Right lung (tissue), 5 donors: ENCODE results near the gene IL1RAPL2. TPM values are rescaled to one million over a fixed set of nuclear protein-coding genes. Genes with fewer than 3 reads are reported as not detected.
"Not testable (repeated sequence)": the region's sequence is repeated elsewhere in the genome, so short reads cannot be mapped to it uniquely, and the experiment has no call there.

Experiments
- DNase-seq, 2 donors: peaks; one replicate each; pipeline ENCODE4 v3.0.0-alpha.2; 2013
- polyA plus RNA-seq, 5 donors: library from polyadenylated mRNA; unstranded; fragments of 120-200 nt; gene quantifications; one replicate each; pipeline versions ENCODE4 v1.2.1 to v1.2.3, GENCODE V29; 2013; ENCODE audit warnings: inconsistent platforms in 1 of 5, low replicate concordance in 1 of 5; ENCODE audit not compliant: insufficient read length in 5 of 5, insufficient read depth in 1 of 5

The IL1RAPL2 gene
- polyA plus RNA-seq, 5 donors = 0.32 to 0.76 (median 0.64) TPM

DNA sequence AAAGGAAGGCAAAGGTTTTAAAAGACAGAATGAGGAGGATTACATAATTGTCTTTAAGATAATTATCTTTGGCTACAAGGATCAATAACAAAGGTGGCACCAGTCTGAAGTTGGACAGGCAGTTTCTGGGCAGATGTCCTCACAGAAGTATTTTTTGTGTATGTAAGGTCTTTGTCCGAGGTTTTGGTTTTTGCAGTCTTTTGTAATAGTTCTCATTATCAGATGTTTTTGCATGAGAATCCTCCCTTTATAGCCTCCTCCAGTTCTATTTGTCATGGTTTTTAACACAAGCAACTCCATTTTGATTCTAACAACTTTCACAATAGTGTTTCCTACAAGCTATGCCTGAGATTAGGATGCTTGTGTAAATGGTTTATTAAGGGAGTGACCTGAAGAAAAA is 286.2 kb downstream of the IL1RAPL2 start:
- no peak for DNase-seq

DNA sequence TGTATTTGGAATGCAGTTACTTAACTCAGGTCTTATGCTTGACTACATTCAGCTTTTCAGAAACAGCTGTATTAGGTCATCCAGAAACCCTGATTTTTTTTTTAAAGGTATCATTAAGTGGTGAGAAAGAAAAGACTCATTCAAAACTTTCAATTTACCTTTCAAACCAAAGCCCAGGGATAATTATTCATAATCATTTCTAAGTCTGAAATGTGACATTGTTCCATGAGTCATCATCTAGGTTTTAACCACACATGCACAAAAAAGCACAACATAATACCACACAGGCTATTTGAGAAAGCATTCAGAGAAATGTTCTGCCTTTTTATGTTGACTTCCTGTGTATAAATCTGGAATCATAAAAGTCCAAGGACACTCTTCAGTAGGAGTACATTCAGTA is 288.2 kb downstream of the IL1RAPL2 start:
- DNase-seq = no peak

DNA sequence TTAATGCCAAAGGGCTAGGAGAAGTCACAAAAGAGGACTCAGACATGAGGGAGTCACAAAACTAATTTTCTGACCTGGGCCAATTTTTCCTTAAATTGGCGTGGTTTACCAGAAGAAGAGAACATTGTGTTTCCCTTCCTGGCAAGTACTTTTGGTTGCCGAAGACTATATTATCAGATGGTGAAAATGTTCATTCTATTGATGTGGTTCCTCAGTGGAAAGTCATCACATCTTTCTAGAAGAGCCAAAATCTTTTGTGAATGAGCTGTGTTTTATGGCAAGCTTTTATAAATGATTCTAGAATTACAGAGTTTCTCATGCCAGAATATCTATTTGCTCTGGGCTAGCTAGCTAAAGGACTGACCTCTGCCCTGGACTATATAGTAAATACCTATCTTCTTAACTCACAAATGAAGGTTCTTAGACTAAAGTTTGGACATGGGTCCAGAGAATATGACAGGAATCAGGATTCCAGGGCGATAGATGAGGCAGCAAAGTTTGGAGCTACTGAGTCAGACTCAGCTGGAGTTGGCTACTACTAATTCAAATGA is 288.9 kb downstream of the IL1RAPL2 start:
- DNase-seq = no peak

DNA sequence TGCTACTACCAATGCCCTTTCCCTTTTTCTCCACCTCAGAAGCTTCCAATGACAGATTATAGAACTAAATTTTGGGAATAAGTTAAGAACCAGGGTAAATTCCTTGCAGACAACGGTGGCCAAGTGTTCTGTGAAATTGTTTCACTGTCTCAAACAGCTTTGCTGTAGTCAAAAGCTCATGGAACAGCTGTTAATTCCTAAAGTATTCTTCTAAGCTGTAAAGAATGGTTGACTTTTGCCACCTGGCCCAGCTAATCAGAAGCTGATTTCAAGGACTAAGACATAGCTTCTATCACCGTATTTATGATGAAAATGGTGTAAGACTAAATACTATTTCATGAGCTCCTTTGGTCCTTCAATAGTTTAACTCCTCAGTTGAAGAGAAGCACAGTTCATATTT is 297.5 kb downstream of the IL1RAPL2 start:
- DNase-seq = no peak

DNA sequence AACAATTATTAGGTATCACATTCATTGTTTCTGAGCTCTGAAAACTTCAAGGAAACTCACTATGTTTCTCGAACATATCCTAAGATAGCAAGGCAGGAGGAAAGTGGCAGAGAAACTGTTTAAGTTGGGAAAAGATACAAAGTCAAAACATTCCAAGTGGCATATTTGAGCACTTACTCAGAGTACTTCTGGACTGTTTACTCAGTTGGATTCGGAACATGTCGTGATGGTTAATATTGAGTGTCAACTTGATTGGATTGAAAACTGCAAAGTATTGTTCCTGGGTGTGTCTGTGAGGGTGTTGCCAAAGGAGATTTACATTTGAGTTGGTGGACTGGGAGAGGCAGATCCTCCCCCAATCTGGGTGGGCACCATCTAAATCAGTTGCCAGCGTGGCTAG is 298.3 kb downstream of the IL1RAPL2 start:
- no peak for DNase-seq

DNA sequence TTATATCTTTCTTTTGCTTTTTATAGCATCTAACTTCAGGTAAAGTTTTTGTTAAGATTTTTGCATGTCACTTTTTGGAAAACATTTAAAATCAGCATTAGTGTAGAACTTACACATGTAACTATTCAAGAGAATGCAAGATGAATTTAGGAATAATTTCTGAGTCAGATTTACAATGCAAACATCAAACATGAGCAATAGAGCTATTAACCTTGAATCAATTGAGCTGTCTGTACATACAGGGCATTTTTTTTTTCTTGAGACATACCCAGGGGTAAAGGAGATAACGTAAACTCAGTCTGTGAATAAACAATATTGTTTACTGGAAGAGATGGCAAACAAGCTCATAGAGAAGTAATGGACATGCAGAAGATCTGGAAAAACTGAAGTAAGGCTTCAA is 311.5 kb downstream of the IL1RAPL2 start:
- DNase-seq = no peak

DNA sequence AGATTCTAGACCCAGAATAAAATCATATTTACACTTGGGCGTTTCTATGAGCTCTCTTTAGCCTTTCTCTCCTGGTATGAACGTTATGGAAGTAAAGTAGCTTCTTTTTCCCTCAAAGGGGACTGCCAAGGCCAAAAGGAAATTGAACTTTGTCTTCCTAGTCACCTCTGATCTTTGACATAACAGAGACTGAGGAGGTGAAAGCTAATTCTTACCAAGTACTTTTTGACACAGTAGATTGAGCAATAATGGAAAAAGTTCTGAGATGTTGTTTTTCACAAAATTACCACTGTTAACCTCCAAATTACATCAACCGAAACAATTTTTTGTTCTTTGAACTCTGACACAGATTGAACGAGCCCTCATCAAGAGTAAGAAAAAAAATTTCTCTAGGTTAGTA is 336.1 kb downstream of the IL1RAPL2 start:
- DNase-seq = no peak

DNA sequence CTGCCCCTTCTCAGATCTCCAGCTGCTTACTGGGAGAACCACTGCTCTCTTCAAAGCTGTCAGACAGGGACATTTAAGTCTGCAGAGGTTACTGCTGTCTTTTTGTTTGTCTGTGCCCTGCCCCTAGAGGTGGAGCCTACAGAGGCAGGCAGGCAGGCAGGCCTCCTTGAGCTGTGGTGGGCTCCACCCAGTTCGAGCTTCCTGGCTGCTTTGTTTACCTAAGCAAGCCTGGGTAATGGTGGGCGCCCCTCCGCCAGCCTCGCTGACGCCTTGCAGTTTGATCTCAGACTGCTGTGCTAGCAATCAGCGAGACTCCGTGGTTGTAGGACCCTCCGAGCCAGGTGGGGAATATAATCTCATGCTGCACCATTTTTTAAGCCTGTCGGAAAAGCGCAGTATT is 343.7 kb downstream of the IL1RAPL2 start:
- not testable (repeated sequence) for DNase-seq

DNA sequence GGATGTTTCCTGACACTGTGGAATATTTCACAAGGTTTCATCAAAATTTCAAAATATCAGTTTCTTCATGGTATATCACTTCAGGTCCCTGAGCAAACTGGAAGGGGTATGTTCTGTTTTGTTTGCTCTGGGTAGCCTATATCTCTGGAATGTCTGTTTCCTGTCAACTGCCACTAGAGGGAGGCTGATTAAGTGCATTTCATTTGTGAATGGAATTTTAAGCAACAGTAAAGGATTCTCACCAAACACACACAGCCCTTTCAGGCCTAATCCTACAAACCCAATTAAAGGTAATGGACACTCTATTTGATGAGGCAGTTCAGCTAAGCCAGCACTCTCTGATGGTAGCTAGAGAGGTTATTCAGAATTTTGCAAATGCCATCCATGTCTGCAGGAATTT is 347.3 kb downstream of the IL1RAPL2 start:
- DNase-seq = no peak

DNA sequence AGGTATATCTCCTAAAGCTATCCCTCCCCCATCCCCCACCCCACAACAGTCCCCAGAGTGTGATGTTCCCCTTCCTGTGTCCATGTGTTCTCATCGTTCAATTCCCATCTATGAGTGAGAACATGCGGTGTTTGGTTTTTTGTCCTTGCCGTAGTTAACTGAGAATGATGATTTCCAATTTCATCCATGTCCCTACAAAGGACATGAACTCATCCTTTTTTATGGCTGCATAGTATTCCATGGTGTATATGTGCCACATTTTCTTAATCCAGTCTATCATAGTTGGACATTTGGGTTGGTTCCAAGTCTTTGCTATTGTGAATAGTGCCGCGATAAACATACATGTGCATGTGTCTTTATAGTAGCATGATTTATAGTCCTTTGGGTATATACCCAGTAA is 348.7 kb downstream of the IL1RAPL2 start:
- not testable (repeated sequence) for DNase-seq

DNA sequence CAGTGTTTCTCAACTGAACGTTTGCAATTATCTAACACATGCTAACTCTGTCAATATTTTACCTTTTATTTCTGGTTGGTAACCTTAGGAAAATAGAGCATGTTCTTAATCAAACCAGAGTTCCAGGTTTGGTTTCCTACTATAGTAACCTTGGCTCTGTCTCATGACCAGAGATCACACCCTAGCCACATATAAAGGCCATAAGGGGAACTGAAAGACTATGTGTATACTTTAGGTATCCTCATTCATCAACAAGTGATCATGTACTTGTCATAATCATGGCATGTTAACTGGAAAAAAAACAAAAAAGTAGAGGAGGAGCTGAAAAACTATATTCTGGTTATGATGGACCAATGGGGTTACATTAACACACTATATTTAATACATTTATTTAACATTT is 352.1 kb downstream of the IL1RAPL2 start:
- DNase-seq = no peak

DNA sequence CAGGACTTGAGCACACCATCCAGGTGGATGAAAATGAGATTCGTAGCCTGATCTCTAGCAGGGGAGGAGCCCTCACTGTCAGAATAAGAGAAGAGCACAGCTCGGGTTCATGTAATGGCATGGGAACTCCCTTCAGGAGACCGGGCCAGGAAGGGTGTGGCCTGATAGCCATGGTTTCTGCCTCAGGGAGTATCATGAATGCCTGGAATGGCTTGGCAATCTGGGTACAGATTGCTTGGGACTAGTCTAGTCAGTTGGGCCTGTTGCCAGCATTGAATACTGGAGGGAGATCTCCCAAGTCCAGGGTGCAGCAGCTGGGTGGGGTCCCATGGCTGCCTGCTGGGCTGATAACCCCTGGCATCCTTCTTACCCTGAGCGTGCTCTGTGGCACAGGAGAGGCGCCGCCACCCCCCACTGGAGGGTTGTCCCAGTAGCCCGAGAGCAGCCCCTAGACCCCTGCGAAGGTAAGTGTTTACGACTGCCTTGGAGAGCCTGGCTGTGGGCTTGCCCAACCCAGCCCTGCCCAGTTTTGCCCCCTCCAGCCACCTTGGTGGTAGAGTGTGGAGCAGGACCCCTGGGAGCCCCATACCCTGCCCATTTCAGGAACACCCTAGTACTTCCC is 355.7 kb downstream of the IL1RAPL2 start:
- DNase-seq = no peak

DNA sequence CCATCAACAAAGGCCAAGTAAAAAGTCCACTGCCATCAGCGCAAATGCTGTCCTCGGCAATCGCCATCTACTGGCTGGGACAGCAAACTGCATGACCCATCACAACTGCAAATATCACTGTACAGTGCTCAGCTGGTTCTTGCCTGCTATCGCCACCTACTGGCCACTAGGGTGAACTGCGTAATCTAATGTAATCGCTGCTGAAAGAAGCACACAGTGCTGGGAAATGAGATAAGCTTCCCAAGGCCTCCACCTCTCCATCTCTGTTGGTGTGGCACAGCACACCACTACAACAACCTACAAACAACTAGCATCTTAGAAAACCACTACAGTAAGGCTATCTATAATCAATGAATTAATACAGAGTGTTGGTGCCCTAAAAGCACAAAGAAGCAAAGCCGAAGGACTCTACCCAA is 356.2 kb downstream of the IL1RAPL2 start:
- DNase-seq = peak; percentile 18 to 23

DNA sequence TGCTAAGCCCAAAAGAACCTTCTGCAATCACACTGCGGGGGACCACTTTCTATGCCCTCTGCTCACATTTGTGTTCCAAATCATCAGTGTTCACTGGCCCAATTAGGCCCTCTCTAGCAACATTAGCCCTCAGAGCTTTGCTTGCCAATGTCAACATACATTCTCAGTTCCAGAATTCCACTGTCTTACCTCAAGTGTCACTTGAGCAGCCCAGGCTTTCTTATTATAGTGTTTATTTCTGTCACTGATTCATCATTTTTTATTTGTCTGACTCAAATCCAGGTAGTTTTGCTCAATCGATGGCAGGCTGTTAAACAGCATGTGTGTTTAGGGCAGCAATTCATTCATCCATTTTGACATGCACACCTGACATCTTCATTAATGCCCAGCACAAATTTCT is 363.3 kb downstream of the IL1RAPL2 start:
- no peak for DNase-seq

DNA sequence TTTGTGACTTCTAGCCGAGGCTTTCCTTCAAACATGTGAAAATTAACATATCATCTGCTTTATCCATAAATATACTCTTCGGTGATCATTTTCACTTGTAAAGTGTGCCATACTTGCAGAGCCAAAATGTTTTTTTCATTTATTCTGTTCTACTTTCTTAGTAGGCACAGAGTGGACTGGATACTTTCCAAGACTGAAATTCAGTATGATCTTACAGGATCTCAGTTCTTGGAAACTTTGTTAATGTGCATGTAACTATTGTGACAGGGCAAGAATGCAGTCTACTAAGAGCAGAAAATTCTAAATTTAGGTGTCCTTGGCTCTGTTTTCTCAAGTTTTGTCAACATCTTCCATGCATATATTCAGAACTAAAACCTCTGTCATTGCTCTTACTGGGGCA is 369.6 kb downstream of the IL1RAPL2 start:
- DNase-seq = no peak

DNA sequence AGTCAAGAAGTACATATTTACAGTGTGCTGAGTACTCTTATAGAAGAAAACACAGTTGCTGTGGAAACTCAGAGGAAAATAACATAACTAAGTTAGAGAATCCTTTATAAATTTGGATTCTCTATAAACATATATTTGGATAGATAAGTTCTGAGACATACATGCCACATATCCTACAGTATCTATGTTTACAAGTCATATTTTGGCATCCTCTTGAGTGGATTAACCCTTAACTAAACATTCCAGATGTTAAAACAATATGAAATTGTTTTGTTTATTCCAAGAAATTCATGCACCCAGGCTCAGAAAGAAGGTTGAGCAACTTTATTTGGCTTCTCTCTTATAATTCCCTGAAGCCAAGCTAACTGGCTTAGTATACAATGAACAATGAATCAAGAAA is 387.3 kb downstream of the IL1RAPL2 start:
- DNase-seq = peak; percentile 23 to 33

DNA sequence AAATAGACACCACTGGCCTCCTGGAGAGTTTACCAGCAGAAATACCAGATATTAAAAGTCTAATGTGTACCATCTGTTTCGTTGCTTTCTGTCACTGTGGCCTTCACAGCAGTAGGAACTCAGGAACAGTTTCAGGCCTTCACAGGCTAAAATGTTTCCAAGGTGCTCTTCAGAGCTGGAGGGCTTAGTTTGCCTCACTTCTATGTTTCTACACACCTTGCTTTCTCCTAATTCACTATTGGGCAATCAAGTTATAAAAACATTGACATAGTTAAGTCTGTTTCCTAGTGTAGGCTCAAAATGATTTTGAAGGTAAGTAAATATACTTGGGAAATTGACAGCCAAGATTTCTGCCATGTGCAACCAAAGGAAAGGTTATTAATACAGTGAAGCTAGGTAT is 395.9 kb downstream of the IL1RAPL2 start:
- DNase-seq = no peak

DNA sequence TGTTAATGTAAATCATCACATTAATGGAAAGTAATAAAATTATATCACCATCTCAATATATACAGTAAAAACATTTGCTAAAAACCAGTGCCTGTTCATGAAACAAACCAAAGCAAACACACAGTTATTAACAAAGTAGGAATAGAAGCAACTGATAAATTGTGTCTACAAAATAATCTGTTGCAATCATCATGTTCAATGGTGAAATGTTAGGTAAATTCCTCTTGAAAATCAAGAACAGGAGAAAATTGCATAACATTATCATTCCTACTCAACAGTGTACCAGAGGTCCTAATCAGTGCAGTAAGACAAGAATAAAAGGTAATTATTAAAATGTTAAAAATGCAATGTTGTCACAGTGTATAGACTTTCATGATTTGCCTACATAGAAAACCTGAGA is 402.2 kb downstream of the IL1RAPL2 start:
- DNase-seq = no peak

DNA sequence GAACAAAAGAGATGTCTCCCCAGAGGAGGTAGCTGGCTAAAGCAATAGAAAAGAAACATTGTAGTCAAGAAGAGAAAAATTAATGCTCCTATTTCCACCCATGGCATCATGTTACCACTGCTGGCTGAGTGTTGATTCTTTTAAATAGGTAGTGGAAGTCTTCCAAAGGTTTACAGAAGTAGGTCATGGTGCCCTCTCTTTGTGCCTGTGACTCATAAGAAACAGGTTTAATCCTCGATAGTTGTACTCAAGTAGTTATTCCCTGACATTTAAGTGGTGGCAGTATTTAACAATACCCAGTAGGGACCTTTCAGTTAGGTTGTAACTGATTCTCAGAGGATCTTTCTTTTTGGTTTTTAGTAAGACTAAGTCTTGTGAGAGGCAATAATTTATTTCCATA is 406.7 kb downstream of the IL1RAPL2 start:
- DNase-seq = no peak

DNA sequence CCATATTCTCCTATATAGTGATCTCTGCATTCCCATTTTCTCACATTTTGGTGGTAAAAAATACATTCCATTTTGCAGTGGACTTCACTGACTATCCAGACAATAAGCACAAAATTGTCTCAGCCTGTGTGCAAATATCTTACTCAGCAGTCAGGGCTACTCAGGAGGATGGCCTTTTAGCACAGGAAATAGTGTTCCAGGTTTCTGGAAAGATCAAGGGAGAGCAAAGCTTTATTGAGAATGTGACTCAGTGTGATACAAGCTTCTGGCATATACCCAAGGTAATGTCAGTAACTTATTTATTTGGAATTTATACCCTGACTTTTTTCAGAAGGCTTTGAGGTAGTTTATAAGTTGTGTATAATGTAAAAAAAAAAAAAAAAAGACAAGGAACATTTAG is 421.1 kb downstream of the IL1RAPL2 start:
- no peak for DNase-seq

DNA sequence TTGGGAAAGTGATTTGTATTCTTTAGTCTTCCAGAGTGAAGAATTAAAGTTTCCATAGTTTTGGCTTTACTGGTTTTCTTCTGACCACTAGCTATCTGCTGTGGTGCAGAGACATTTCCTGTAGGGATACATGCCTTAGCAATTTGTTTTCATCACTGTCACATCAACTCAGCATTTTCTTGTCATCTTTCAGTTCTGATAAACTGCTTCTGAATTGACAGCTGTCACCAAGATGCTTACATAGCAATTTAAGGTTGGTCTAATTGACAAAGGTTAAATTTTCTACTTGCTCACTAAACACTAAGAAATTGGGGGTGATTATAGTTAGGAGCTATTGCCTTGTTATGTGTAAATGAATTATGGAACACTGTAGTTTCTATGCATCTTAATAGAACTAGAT is 422.0 kb downstream of the IL1RAPL2 start:
- DNase-seq = no peak

DNA sequence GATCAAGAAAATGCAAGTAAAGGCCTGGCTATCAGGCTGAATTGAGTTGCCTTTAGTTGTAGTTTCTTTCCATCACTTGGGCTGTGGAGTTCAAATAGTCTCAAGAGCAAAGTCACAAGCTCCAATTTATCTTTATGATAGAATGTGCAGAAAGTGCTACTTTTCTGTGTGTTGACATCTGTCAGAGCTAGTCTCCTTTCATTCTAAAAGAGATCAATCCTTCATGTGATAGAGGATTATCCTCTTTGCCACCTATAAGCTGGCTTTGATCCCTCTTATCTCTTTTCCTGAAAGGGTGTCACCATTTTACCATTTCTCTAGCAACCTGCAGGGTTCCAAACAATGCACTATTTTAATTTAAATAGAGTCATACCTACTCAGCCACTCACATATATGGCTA is 429.5 kb downstream of the IL1RAPL2 start:
- no peak for DNase-seq

DNA sequence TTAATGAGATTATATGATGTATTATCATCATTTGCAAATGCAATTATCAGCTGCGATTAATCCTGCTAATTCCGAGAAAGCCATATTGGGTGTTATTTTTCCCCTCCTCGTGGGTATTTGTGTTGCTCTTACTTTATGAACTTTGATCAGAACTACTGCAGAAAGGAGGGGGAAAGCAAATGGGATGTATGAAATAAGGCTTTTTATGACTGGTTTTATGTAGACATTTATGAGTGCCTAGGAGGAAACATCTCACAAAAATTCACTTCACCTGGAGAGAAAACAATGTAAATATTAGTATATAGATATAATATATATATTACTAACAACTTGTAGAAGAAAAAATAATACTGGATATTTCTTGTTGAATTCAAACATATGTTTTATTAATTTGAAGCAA is 440.1 kb downstream of the IL1RAPL2 start:
- no peak for DNase-seq

DNA sequence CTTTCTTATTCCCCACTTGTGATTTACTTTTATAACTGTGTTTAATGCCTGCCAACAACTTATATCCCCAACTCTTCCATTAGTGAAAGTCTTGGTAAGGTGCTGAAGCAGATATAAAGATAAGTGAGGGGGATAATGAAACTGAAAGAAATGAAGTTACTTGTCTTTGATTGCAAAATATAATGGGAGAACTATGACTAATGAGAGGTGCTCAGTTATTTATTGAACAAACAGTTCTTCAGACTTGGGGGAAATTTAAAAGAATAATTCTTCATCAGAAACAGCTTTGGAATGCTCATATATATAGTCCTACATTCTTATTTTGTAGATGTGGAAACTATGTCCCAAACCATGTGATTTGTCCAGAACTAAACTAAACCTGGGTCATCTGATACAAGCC is 441.0 kb downstream of the IL1RAPL2 start:
- DNase-seq = no peak
